OCI-LY1 (cell line): ENCODE data around the gene CDH22.

ENCODE experiments used
- H2AFZ ChIP-seq: fragments of 200-600 bp; sonication (generic), shearing (Covaris generic); 2 replicates; pipeline ENCODE4 v1.6.0; 2014; ENCODE audit warnings: antibody characterized with exemption, mild to moderate bottlenecking, low read length
- H3F3A ChIP-seq: fragments of 200-600 bp; sonication (generic), shearing (Covaris generic); 2 replicates; pipeline ENCODE4 v1.6.0; 2014; ENCODE audit warnings: mild to moderate bottlenecking, antibody characterized with exemption, low read length, moderate library complexity; ENCODE audit not compliant: insufficient read depth
- H3K27ac ChIP-seq: fragments of 200-600 bp; sonication (generic); 2 replicates; pipeline ENCODE4 v1.5.1; 2014; ENCODE audit warnings: low read length, mixed run types, mild to moderate bottlenecking, low read depth; ENCODE audit not compliant: poor library complexity, severe bottlenecking
- H3K27me3 ChIP-seq: fragments of 200-600 bp; sonication (generic); 2 replicates; pipeline ENCODE4 v1.6.0; 2014; ENCODE audit warnings: antibody characterized with exemption, mild to moderate bottlenecking, low read length, moderate library complexity; ENCODE audit not compliant: insufficient read depth
- H3K36me3 ChIP-seq: fragments of 200-600 bp; sonication (generic); 2 replicates; pipeline ENCODE4 v1.6.1; 2014; ENCODE audit warnings: mild to moderate bottlenecking, antibody characterized with exemption, low read length, moderate library complexity, mixed read lengths; ENCODE audit not compliant: insufficient read depth
- H3K4me1 ChIP-seq: fragments of 200-600 bp; sonication (generic); 2 replicates; pipeline ENCODE4 v1.5.1; 2014; ENCODE audit warnings: mild to moderate bottlenecking, low read length, moderate library complexity; ENCODE audit not compliant: insufficient read depth, severe bottlenecking
- H3K4me2 ChIP-seq: fragments of 200-600 bp; sonication (generic), shearing (Covaris generic); 2 replicates; pipeline ENCODE4 v1.6.1; 2014; ENCODE audit warnings: low read length
- H3K4me3 ChIP-seq: fragments of 200-600 bp; sonication (generic); 2 replicates; pipeline ENCODE4 v1.5.1; 2014; ENCODE audit warnings: low read length, low read depth, mild to moderate bottlenecking, mixed read lengths; ENCODE audit not compliant: poor library complexity, severe bottlenecking
- H3K79me2 ChIP-seq: fragments of 200-600 bp; shearing (Covaris generic); 2 replicates; pipeline ENCODE4 v1.6.1; 2016; ENCODE audit warnings: mixed run types, low read length, mixed read lengths; ENCODE audit not compliant: insufficient read depth
- H3K9ac ChIP-seq: fragments of 200-600 bp; sonication (generic), shearing (Covaris generic); 2 replicates; pipeline ENCODE4 v1.6.1; 2014; ENCODE audit warnings: mild to moderate bottlenecking, low read length, mixed read lengths
- H3K9me2 ChIP-seq: fragments of 200-600 bp; sonication (generic), shearing (Covaris generic); 2 replicates; pipeline ENCODE4 v1.6.1; 2014; ENCODE audit warnings: low read depth, mild to moderate bottlenecking, low read length, mixed read lengths
- H3K9me3 ChIP-seq: fragments of 200-600 bp; shearing (Covaris generic); 2 replicates; pipeline ENCODE4 v1.6.1; 2014; ENCODE audit warnings: low read length, mixed read lengths
- H4K20me1 ChIP-seq: fragments of 200-600 bp; sonication (generic), shearing (Covaris generic); 2 replicates; pipeline ENCODE4 v1.6.0; 2016; ENCODE audit warnings: mild to moderate bottlenecking, low read length; ENCODE audit not compliant: insufficient read depth
- EZH2 ChIP-seq: fragments of 200-600 bp; sonication (generic), shearing (Covaris generic); IDR thresholded peaks from 2 replicates; pipeline ENCODE4 v1.8.0; 2017; ENCODE audit warnings: borderline replicate concordance, mixed run types, mild to moderate bottlenecking, antibody characterized with exemption, low read length, moderate library complexity, mixed read lengths
- TF ChIP-seq, protein P1 (sequence below): fragments of 200-600 bp; sonication (generic), shearing (Covaris generic); IDR thresholded peaks from 2 replicates; pipeline ENCODE4 v1.5.1; 2017; ENCODE audit warnings: mild to moderate bottlenecking, antibody characterized with exemption, low read length, moderate library complexity, mixed read lengths

CDH22 gene

DNA sequence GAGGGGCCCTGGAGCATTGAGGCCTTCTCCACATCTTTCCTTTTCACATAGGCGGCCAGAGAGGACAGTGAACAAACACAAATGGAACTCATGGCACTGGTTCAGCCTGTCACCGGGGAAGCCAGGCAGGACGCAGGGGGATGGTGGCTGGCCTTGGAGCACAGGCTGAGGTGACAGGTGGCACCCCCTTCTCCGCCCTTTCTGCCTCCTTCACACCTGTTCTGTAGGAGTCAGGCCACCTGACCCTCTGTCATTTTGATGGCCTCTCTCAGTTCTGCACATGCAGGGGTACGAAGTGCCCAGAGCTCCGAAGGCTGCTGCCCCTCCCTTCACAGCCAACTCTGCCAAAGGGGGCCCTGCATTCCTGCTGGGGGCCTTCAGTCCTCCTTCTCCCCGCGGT lies 129.4 kb downstream of the CDH22 start:
- no peak overlapping the region for H3K9ac ChIP-seq
- H3K4me1 ChIP-seq = no peaks in the 10 kb centered on the region
- H3K9me3 ChIP-seq = no peaks in the 10 kb centered on the region
- no peak overlapping the region for H3K27ac ChIP-seq
- H3K4me3 ChIP-seq = no peak overlapping the region
- H3K79me2 ChIP-seq = no peaks in the 10 kb centered on the region
- no peak for TF ChIP-seq EZH2
- TF ChIP-seq, protein P1, sequence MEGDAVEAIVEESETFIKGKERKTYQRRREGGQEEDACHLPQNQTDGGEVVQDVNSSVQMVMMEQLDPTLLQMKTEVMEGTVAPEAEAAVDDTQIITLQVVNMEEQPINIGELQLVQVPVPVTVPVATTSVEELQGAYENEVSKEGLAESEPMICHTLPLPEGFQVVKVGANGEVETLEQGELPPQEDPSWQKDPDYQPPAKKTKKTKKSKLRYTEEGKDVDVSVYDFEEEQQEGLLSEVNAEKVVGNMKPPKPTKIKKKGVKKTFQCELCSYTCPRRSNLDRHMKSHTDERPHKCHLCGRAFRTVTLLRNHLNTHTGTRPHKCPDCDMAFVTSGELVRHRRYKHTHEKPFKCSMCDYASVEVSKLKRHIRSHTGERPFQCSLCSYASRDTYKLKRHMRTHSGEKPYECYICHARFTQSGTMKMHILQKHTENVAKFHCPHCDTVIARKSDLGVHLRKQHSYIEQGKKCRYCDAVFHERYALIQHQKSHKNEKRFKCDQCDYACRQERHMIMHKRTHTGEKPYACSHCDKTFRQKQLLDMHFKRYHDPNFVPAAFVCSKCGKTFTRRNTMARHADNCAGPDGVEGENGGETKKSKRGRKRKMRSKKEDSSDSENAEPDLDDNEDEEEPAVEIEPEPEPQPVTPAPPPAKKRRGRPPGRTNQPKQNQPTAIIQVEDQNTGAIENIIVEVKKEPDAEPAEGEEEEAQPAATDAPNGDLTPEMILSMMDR = no peak
- no peaks in the 10 kb centered on the region for H3F3A ChIP-seq
- no peaks in the 10 kb centered on the region for H3K36me3 ChIP-seq
- H4K20me1 ChIP-seq = no peaks in the 10 kb centered on the region
- H3K27me3 ChIP-seq = no peaks in the 10 kb centered on the region
- H2AFZ ChIP-seq = no peak overlapping the region
- H3K4me2 ChIP-seq = no peak overlapping the region
- no peaks in the 10 kb centered on the region for H3K9me2 ChIP-seq

DNA sequence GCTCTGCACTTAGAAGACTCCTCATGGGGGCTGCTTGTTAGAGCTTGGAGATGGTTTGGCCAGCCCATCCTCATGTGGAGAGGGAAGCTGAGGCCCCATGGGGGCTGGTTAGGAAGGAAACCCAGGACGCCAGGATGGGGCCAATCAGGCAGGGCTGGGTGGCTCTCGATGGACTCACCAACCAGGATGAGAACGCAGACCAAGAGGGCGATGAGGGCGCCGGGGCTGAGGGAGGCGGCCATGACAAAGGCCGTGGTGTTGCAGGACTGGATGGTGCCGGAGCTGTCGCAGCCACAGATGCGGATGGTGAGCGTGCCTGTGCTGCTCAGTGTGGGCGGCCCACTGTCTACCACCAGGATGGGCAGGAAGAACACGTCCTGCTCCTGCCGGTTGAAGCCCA lies 130.5 kb downstream of the CDH22 start:
- H4K20me1 ChIP-seq = no peaks in the 10 kb centered on the region
- H3K36me3 ChIP-seq = no peaks in the 10 kb centered on the region
- no peaks in the 10 kb centered on the region for H3K4me1 ChIP-seq
- H3K9me3 ChIP-seq = no peaks in the 10 kb centered on the region
- TF ChIP-seq EZH2 = no peak
- TF ChIP-seq, protein P1 = no peak
- no peak overlapping the region for H3K4me3 ChIP-seq
- no peaks in the 10 kb centered on the region for H3K9me2 ChIP-seq
- no peak overlapping the region for H3K9ac ChIP-seq
- H3F3A ChIP-seq = no peaks in the 10 kb centered on the region
- no peaks in the 10 kb centered on the region for H3K79me2 ChIP-seq
- no peak overlapping the region for H3K27ac ChIP-seq
- H2AFZ ChIP-seq = no peak overlapping the region
- no peak overlapping the region for H3K4me2 ChIP-seq
- H3K27me3 ChIP-seq = 0 out of 2 replicates have a peak, but pooled peaks cover 10% of the 10 kb centered on the region

DNA sequence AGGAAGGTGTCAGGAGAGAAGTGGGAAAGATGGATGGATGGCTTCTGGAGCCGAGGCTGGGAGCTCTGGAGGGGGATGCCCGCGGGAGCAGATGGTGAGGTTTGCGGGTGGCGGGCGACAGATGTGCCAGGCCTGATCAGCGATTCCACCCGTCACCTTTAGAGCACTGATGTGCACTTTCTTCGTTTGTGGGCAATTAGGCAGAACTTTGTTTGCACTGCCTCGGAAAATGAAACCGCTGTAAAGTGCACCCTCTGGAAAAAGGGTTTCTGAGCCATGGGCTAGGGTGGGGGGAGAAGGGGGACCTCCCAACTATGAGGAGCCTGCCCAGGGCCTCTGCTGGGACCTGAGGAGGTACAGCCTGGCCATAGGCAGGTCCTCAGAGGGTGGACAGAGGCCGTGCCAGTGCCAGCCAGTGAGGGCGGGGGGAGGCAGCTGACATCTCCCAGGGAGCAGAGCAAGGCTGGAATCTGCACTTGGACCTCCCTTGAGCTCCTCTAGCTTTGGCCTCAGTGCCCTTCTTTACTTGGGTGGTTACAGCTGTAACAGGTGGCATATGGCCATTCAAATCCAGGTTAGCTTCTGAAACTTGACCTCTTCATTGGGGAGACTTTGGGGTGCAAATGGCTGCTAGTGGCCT lies 131.4 kb downstream of the CDH22 start:
- Histone ChIP-seq H3K4me1 (no peaks in the 10 kb centered on the region), H3K9me3 (no peaks in the 10 kb centered on the region), H3K4me3 (no peak overlapping the region), H3K79me2 (no peaks in the 10 kb centered on the region), H2AFZ (no peak overlapping the region), H3F3A (no peaks in the 10 kb centered on the region), H3K27me3 (0 out of 2 replicates have a peak, but pooled peaks cover 10% of the 10 kb centered on the region), H4K20me1 (no peaks in the 10 kb centered on the region), H3K9ac (no peak overlapping the region), H3K36me3 (no peaks in the 10 kb centered on the region), H3K27ac (no peak overlapping the region), H3K4me2 (no peak overlapping the region), H3K9me2 (no peaks in the 10 kb centered on the region)
- TF ChIP-seq EZH2 = no peak
- TF ChIP-seq, protein P1 = no peak
